SK-N-SH treated with all-trans-retinoic acid at 6 μM for 48 hours (cell line): ENCODE results near the gene ZC3H14.

Source experiments
- ATAC-seq: fragments of 200-7000 bp; cut with Tn5 transposase; 3 replicates; pipeline ENCODE4 v1.9.1; 2020; ENCODE audit warnings: mild to moderate bottlenecking, moderate library complexity
- BACH2 ChIP-seq: fragments of 250-450 bp; sonication (Bioruptor Pico); IDR thresholded peaks from 2 replicates; pipeline ENCODE4 v1.9.0; 2021; ENCODE audit warnings: mild to moderate bottlenecking, borderline replicate concordance
- ESRRG ChIP-seq: fragments of 250-450 bp; sonication (Bioruptor Pico); IDR thresholded peaks from 2 replicates; pipeline ENCODE4 v1.6.1; 2021; ENCODE audit warnings: mild to moderate bottlenecking
- GLIS3 ChIP-seq: fragments of 250-450 bp; sonication (Bioruptor Pico); IDR thresholded peaks from 2 replicates; pipeline ENCODE4 v1.5.0; 2020; ENCODE audit warnings: mild to moderate bottlenecking, moderate library complexity
- ISL1 ChIP-seq: fragments of 250-450 bp; sonication (Bioruptor Pico); IDR thresholded peaks from 2 replicates; pipeline ENCODE4 v2.1.2; 2022; ENCODE audit warnings: mild to moderate bottlenecking, moderate library complexity
- OSR1 ChIP-seq: fragments of 250-450 bp; sonication (Bioruptor Pico); IDR thresholded peaks from 2 replicates; pipeline ENCODE4 v1.8.0; 2022; ENCODE audit warnings: moderate library complexity, mild to moderate bottlenecking, inconsistent platforms
- PPARA ChIP-seq: fragments of 250-450 bp; sonication (Bioruptor Pico); IDR thresholded peaks from 2 replicates; pipeline ENCODE4 v1.5.0; 2020; ENCODE audit warnings: mild to moderate bottlenecking, borderline replicate concordance
- RARB ChIP-seq: fragments of 250-450 bp; sonication (Bioruptor Pico); IDR thresholded peaks from 2 replicates; pipeline ENCODE4 v1.8.0; 2021; ENCODE audit warnings: mild to moderate bottlenecking, moderate library complexity
- SNAI2 ChIP-seq: fragments of 250-450 bp; sonication (Bioruptor Pico); IDR thresholded peaks from 2 replicates; pipeline ENCODE4 v1.5.0; 2020; ENCODE audit warnings: mild to moderate bottlenecking, moderate library complexity
- TCF4 ChIP-seq: fragments of 250-450 bp; sonication (Bioruptor Pico); IDR thresholded peaks from 2 replicates; pipeline ENCODE4 v1.8.0; 2021; ENCODE audit warnings: mild to moderate bottlenecking, moderate library complexity, borderline replicate concordance
- TOX ChIP-seq: fragments of 250-450 bp; sonication (Bioruptor Pico); IDR thresholded peaks from 2 replicates; pipeline ENCODE4 v1.8.0; 2021; ENCODE audit warnings: mild to moderate bottlenecking, moderate library complexity, borderline replicate concordance
- TSHZ2 ChIP-seq: fragments of 250-450 bp; sonication (Bioruptor Pico); IDR thresholded peaks from 2 replicates; pipeline ENCODE4 v1.5.0; 2020; ENCODE audit warnings: mild to moderate bottlenecking, moderate library complexity
- ZC3H10 ChIP-seq: fragments of 250-450 bp; sonication (Bioruptor Pico); IDR thresholded peaks from 2 replicates; pipeline ENCODE4 v1.5.1; 2021; ENCODE audit warnings: mild to moderate bottlenecking, moderate library complexity
- ZFP3 ChIP-seq: fragments of 250-450 bp; sonication (Bioruptor Pico); IDR thresholded peaks from 2 replicates; pipeline ENCODE4 v1.5.0; 2020; ENCODE audit warnings: mild to moderate bottlenecking, moderate library complexity
- ZFP30 ChIP-seq: fragments of 450-650 bp; formaldehyde crosslinking; IDR thresholded peaks from 2 replicates; pipeline ENCODE4 v1.5.0; 2022; ENCODE audit warnings: mild to moderate bottlenecking, moderate library complexity
- ZNF565 ChIP-seq: fragments of 450-650 bp; formaldehyde crosslinking; conservative IDR thresholded peaks from 2 replicates; pipeline ENCODE4 v1.5.0; 2020; ENCODE audit warnings: low read depth, mild to moderate bottlenecking, moderate library complexity
- ZNF70 ChIP-seq: fragments of 450-650 bp; formaldehyde crosslinking; IDR thresholded peaks from 2 replicates; pipeline ENCODE4 v1.5.0; 2020; ENCODE audit warnings: mild to moderate bottlenecking, moderate library complexity
- ZNF8 ChIP-seq: fragments of 450-650 bp; formaldehyde crosslinking; IDR thresholded peaks from 2 replicates; pipeline ENCODE4 v1.5.0; 2020; ENCODE audit warnings: mild to moderate bottlenecking, moderate library complexity
- TF ChIP-seq, protein P1 (sequence below): fragments of 250-450 bp; sonication (Bioruptor Pico); IDR thresholded peaks from 2 replicates; pipeline ENCODE4 v1.8.0; 2020; ENCODE audit warnings: mild to moderate bottlenecking, moderate library complexity, borderline replicate concordance
- TF ChIP-seq, protein P2 (sequence below): fragments of 250-450 bp; sonication (Bioruptor Pico); IDR thresholded peaks from 2 replicates; pipeline ENCODE4 v1.5.1; 2021; ENCODE audit warnings: mild to moderate bottlenecking, moderate library complexity
- TF ChIP-seq, protein P3 (sequence below): fragments of 250-450 bp; sonication (Bioruptor Pico); IDR thresholded peaks from 2 replicates; pipeline ENCODE4 v1.8.0; 2021; ENCODE audit warnings: low read depth, mild to moderate bottlenecking, moderate library complexity, borderline replicate concordance

The ZC3H14 gene

GRCh38 chr14:88572117-88572516, 9.3 kb downstream of the ZC3H14 start:
- ATAC-seq = no peak
- TF ChIP-seq RARB (CRISPR knock-in tag) (no peak), ZNF8 (no peak), ESRRG (CRISPR knock-in tag) (no peak), TOX (CRISPR knock-in tag) (no peak)
- TF ChIP-seq, protein P1, sequence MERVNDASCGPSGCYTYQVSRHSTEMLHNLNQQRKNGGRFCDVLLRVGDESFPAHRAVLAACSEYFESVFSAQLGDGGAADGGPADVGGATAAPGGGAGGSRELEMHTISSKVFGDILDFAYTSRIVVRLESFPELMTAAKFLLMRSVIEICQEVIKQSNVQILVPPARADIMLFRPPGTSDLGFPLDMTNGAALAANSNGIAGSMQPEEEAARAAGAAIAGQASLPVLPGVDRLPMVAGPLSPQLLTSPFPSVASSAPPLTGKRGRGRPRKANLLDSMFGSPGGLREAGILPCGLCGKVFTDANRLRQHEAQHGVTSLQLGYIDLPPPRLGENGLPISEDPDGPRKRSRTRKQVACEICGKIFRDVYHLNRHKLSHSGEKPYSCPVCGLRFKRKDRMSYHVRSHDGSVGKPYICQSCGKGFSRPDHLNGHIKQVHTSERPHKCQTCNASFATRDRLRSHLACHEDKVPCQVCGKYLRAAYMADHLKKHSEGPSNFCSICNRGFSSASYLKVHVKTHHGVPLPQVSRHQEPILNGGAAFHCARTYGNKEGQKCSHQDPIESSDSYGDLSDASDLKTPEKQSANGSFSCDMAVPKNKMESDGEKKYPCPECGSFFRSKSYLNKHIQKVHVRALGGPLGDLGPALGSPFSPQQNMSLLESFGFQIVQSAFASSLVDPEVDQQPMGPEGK (CRISPR knock-in tag) = no peak

DNA sequence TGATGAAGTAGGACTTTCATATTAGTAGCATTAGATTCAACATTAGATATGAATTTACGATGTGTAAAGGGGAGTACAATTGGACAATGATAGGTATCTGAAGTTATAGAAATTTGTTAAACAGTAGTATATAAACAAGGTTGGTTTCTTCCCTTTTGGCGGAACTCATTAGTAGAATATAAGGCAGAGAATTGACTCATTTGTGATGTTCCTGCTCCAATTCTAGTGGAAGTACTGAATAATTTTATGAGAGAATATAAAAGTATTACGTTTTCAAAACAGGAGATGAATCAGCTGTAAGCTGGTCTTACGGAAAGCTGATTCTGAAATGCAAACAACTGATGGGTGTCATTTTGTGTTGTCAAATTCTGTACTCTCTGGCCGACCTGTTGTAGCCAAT, 13.4 kb downstream of the ZC3H14 start:
- TF ChIP-seq ZNF565 (CRISPR knock-in tag) (no peak), TSHZ2 (CRISPR knock-in tag) (no peak), GLIS3 (no peak)
- TF ChIP-seq, protein P2, sequence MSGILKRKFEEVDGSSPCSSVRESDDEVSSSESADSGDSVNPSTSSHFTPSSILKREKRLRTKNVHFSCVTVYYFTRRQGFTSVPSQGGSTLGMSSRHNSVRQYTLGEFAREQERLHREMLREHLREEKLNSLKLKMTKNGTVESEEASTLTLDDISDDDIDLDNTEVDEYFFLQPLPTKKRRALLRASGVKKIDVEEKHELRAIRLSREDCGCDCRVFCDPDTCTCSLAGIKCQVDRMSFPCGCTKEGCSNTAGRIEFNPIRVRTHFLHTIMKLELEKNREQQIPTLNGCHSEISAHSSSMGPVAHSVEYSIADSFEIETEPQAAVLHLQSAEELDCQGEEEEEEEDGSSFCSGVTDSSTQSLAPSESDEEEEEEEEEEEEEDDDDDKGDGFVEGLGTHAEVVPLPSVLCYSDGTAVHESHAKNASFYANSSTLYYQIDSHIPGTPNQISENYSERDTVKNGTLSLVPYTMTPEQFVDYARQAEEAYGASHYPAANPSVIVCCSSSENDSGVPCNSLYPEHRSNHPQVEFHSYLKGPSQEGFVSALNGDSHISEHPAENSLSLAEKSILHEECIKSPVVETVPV (CRISPR knock-in tag) = no peak
- TF ChIP-seq, protein P1 (CRISPR knock-in tag) = no peak
- no peak for ATAC-seq

GRCh38 chr14:88584451-88584850, 21.6 kb downstream of the ZC3H14 start:
- TF ChIP-seq ZFP3 (CRISPR knock-in tag) = no peak
- ATAC-seq = no peak

GRCh38 chr14:88588081-88588480, 25.2 kb downstream of the ZC3H14 start:
- TF ChIP-seq, protein P1 (CRISPR knock-in tag) = no peak
- TF ChIP-seq SNAI2 (CRISPR knock-in tag) (no peak), ESRRG (CRISPR knock-in tag) (no peak), PPARA (CRISPR knock-in tag) (no peak), ZNF70 (CRISPR knock-in tag) (no peak), TOX (CRISPR knock-in tag) (no peak), OSR1 (CRISPR knock-in tag) (no peak), ZFP30 (CRISPR knock-in tag) (no peak), ZNF565 (CRISPR knock-in tag) (no peak), BACH2 (CRISPR knock-in tag) (no peak), TCF4 (CRISPR knock-in tag) (no peak), ZC3H10 (CRISPR knock-in tag) (no peak), ZNF8 (no peak), ISL1 (CRISPR knock-in tag) (no peak)
- TF ChIP-seq, protein P2 (CRISPR knock-in tag) = no peak
- TF ChIP-seq, protein P3, sequence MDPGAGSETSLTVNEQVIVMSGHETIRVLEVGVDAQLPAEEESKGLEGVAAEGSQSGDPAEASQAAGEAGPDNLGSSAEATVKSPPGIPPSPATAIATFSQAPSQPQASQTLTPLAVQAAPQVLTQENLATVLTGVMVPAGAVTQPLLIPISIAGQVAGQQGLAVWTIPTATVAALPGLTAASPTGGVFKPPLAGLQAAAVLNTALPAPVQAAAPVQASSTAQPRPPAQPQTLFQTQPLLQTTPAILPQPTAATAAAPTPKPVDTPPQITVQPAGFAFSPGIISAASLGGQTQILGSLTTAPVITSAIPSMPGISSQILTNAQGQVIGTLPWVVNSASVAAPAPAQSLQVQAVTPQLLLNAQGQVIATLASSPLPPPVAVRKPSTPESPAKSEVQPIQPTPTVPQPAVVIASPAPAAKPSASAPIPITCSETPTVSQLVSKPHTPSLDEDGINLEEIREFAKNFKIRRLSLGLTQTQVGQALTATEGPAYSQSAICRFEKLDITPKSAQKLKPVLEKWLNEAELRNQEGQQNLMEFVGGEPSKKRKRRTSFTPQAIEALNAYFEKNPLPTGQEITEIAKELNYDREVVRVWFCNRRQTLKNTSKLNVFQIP = no peak

More at GRCh38 chr14:88588081-88588480, 25.2 kb downstream of the ZC3H14 start:
- no peak for ATAC-seq
